Stimulated activated naive B cell treated with anti-CD40 and anti-IgM and Interleukin-4, amounts not matched to agents 10 μg/mL and 1 μg/mL and 100 μg/mL, for 72 hours (primary cell): ENCODE results near the gene CCNA1.

Source experiments
- ATAC-seq, 2 donors: fragments of 150-1000 bp; cut with Tn5 transposase; replicated peaks; 2 replicates each; pipeline ENCODE4 v1.10.0; 2021; ENCODE audit warnings: moderate library complexity in 1 of 2
- DNase-seq: peaks from one replicate; pipeline ENCODE4 v3.0.0; 2021
- H3K27ac Mint-ChIP-seq: one replicate; pipeline ENCODE4 v1.8.0; 2022; ENCODE audit warnings: mild to moderate bottlenecking, mixed read lengths
- H3K27me3 Mint-ChIP-seq, 2 donors: one replicate each; pipeline ENCODE4 v1.8.0; 2022; ENCODE audit warnings: mixed read lengths in 2 of 2
- H3K36me3 Mint-ChIP-seq, 2 donors: one replicate each; pipeline ENCODE4 v1.8.0; 2022; ENCODE audit warnings: mixed read lengths in 2 of 2, mild to moderate bottlenecking in 1 of 2
- H3K4me1 Mint-ChIP-seq, 2 donors: one replicate each; pipeline ENCODE4 v1.8.0; 2022; ENCODE audit warnings: mixed read lengths in 2 of 2, mild to moderate bottlenecking in 1 of 2
- H3K4me3 Mint-ChIP-seq, 2 donors: one replicate each; pipeline ENCODE4 v1.8.0; 2022; ENCODE audit warnings: mild to moderate bottlenecking in 2 of 2, mixed read lengths in 2 of 2, moderate library complexity in 1 of 2
- H3K9me3 Mint-ChIP-seq, 2 donors: one replicate each; pipeline ENCODE4 v1.8.0; 2022; ENCODE audit warnings: mixed read lengths in 2 of 2, mild to moderate bottlenecking in 1 of 2

Gene CCNA1

GRCh38 chr13:36431204-36432105 lies 840 bp upstream of the CCNA1 start:
- peaks cover 10 to 24% of the 10 kb centered on the region in 2 donors for H3K4me1 Mint-ChIP-seq
- peaks cover 57 to 58% of the 10 kb centered on the region in 2 donors for H3K27me3 Mint-ChIP-seq
- ATAC-seq (peak; percentile 66 to 71), DNase-seq (peak; percentile 18)
- H3K4me3 Mint-ChIP-seq: peak overlapping the region; percentile 81 to 82
- H3K36me3 Mint-ChIP-seq: no peaks in the 10 kb centered on the region
- peak overlapping the region; percentile 31 for H3K27ac Mint-ChIP-seq
- H3K9me3 Mint-ChIP-seq: peaks cover 0 to 2% of the 10 kb centered on the region in 2 donors

- DNase-seq (no peak), ATAC-seq (peak; percentile 51 to 52)
- H3K4me3 Mint-ChIP-seq: no peak overlapping the region
- peaks cover 2 to 17% of the 10 kb centered on the region in 2 donors for H3K4me1 Mint-ChIP-seq
- no peak overlapping the region for H3K27ac Mint-ChIP-seq
- no peaks in the 10 kb centered on the region for H3K36me3 Mint-ChIP-seq
- H3K9me3 Mint-ChIP-seq: no peaks in the 10 kb centered on the region
- H3K27me3 Mint-ChIP-seq: peaks cover 15 to 25% of the 10 kb centered on the region in 2 donors
Observed at GRCh38 chr13:36436811-36437210, 4.5 kb downstream of the CCNA1 start.

DNA sequence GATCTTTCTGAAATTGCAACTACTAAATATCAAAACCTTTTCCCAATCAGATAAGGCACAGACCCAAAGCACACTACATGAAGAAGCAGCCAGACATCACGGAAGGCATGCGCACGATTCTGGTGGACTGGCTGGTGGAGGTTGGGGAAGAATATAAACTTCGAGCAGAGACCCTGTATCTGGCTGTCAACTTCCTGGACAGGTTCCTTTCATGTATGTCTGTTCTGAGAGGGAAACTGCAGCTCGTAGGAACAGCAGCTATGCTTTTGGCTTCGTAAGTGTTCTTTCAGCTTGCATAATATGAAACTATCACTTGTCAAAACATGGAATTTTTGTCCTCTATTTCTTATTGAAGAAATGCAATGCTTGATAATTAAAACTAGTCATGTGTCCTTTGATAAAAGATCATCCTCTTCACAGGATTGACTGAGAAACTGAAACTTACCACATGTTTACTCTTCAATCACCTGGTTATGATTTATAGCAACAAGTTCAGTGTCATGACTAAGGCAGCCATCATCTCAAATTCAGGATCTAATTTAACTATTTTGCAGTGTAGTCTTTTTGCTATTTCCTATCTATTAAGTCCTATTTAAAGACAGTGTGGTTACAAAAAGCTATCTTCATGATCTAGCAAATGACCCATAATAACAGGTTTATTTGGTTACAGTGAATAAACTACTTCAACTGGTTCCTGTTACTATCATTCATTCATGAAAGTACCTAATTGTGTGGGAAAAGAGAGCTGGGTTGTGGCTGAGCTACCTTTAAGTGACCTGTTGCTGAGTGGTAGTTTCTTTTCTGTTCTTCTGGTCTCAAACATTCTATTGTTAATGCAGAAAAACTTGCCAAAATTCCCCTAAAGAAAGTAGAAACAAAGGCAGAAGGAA lies 6.5 kb downstream of the CCNA1 start:
- H3K9me3 Mint-ChIP-seq: no peaks in the 10 kb centered on the region
- H3K4me3 Mint-ChIP-seq: no peak overlapping the region
- no peak overlapping the region for H3K27ac Mint-ChIP-seq
- H3K4me1 Mint-ChIP-seq: peaks cover 2 to 10% of the 10 kb centered on the region in 2 donors
- DNase-seq (no peak), ATAC-seq (no peak)
- H3K27me3 Mint-ChIP-seq: peaks cover under 1 to 12% of the 10 kb centered on the region in 2 donors
- H3K36me3 Mint-ChIP-seq: no peaks in the 10 kb centered on the region

GRCh38 chr13:36445278-36445677 lies 13.0 kb downstream of the CCNA1 start:
- Mint-ChIP-seq H3K27ac (no peak overlapping the region), H3K4me1 (peaks cover under 1 to 1% of the 10 kb centered on the region in 2 donors), H3K36me3 (no peaks in the 10 kb centered on the region), H3K9me3 (no peaks in the 10 kb centered on the region), H3K4me3 (no peak overlapping the region), H3K27me3 (no peaks in the 10 kb centered on the region)
- no peak for ATAC-seq
- DNase-seq: no peak

DNA sequence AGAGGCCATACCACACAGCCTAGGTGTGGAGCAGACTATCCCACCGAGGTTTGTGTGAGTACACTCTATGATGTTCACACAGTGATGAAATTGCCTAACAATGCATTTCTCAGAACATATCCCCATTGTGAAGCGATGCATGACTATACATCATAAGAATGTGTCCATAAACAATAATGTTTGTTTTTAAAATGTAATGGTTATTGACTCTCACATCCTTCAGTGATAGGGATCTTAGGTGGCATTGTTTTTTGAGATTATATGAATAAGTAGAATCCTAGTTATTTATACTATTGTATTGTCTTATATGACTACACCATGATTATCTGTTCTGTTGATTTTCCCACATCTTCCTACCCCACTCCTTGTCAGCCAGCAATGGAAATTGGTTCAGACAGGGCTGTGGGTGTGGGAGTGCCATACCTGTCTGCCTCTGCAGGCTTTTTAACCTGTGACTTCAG lies 13.6 kb downstream of the CCNA1 start:
- no peak overlapping the region for H3K27ac Mint-ChIP-seq
- H3K27me3 Mint-ChIP-seq: no peaks in the 10 kb centered on the region
- ATAC-seq: no peak
- H3K36me3 Mint-ChIP-seq: no peaks in the 10 kb centered on the region
- H3K4me1 Mint-ChIP-seq: peaks cover 6% of the 10 kb centered on the region in 2 donors
- H3K4me3 Mint-ChIP-seq: no peak overlapping the region
- no peak for DNase-seq
- H3K9me3 Mint-ChIP-seq: no peaks in the 10 kb centered on the region

DNA sequence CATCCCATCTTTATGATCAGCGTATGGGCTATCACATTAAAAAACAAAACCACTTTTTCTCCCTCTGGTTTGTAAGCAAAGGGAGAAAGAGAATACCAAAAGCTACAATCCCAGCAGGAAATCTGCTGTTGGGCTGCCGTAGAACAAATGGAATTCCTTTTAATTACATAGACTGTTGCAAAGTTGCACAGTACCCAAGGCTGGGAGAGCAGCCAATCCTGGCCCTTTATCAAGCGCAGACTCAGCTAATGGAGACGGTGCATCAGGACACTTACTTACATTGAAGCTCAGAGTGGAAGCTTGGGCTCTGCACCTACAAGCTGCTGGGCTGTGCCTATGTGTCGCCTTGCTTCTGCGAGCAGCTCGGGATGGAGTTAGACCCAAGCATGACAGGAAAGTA lies 15.2 kb downstream of the CCNA1 start:
- H3K4me3 Mint-ChIP-seq: no peak overlapping the region
- no peak overlapping the region for H3K27ac Mint-ChIP-seq
- H3K36me3 Mint-ChIP-seq: no peaks in the 10 kb centered on the region

DNA sequence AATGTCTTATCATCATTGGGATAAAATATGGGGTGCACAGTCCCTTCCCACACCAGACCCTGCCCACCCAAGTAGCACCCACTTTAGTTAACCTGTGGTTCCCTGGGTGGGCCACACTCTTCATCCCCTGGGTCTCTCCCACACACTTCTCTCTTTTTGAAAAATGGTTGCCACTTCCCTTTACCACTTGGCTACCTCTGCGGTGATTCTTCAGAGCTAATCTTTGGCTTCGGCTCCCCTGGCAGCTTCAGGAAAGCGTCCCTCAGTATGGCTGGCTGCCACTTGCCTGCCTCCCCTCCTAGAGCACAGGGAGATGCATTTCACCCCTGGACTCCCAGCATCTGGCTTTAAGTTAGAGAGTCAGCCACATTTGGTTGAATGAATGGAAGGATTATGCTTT lies 18.2 kb downstream of the CCNA1 start:
- Mint-ChIP-seq H3K4me1 (peaks cover 6 to 7% of the 10 kb centered on the region in 2 donors), H3K36me3 (no peaks in the 10 kb centered on the region), H3K27me3 (peaks cover 0 to 6% of the 10 kb centered on the region in 2 donors), H3K27ac (no peak overlapping the region), H3K9me3 (no peaks in the 10 kb centered on the region), H3K4me3 (no peak overlapping the region)
- DNase-seq (no peak), ATAC-seq (peak in 1 of 2 donors; percentile 25)

More for the DNA sequence above, 15.2 kb downstream of the CCNA1 start:
- ATAC-seq (no peak), DNase-seq (no peak)
- Mint-ChIP-seq H3K4me1 (peaks cover 6 to 7% of the 10 kb centered on the region in 2 donors), H3K27me3 (peaks cover 0 to 6% of the 10 kb centered on the region in 2 donors), H3K9me3 (no peaks in the 10 kb centered on the region)

DNA sequence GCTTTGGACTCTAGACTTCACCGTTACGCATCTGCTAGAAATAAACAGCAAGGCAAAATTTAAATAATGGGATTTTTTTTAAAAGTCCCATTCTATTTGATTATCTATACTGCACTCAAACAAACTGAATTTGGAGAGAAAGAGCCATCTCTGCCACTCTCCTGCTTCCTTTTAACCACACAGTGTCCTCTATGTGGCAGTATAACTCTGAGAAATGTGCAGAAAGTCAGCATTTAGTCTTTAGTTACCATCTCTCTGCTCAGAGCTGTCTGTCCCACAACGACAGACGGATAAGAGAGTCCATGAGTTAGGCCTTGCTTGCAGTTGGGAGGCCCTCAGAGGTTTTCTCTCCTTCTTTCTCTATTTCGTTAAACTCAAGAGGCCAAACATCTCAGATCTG lies 21.2 kb downstream of the CCNA1 start:
- H3K9me3 Mint-ChIP-seq: no peaks in the 10 kb centered on the region

DNA sequence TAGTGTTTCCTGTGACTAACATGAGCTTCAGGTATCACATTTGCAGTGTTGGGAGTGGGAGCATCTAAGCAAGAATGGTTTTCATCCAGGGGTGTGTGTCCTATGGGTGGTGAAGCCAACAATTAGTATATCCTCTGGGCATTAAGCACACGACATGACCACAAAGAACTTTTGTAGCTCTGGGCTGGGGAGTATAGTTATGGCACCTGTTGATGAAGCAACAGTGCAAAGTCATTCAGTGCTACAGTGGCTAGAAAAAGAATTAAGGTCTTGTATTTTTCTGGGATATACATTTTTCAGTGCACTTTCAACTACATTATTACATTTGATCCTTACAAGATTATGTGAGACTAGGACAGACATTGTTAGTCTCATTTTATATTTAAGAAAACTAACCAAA lies 21.8 kb downstream of the CCNA1 start:
- Mint-ChIP-seq H3K27me3 (peaks cover 0 to 6% of the 10 kb centered on the region in 2 donors), H3K9me3 (no peaks in the 10 kb centered on the region), H3K4me1 (peaks cover 6 to 7% of the 10 kb centered on the region in 2 donors), H3K4me3 (no peak overlapping the region), H3K27ac (no peak overlapping the region), H3K36me3 (no peaks in the 10 kb centered on the region)
- DNase-seq (no peak), ATAC-seq (no peak)

More for the DNA sequence above, 21.2 kb downstream of the CCNA1 start:
- Mint-ChIP-seq H3K36me3 (no peaks in the 10 kb centered on the region), H3K27me3 (peaks cover 0 to 6% of the 10 kb centered on the region in 2 donors), H3K4me3 (no peak overlapping the region), H3K4me1 (peaks cover 6 to 7% of the 10 kb centered on the region in 2 donors), H3K27ac (no peak overlapping the region)
- DNase-seq: no peak
- ATAC-seq: peak; percentile 72 to 80

- Mint-ChIP-seq H3K27ac (no peak overlapping the region), H3K27me3 (peaks cover 0 to 6% of the 10 kb centered on the region in 2 donors), H3K4me3 (no peak overlapping the region), H3K4me1 (peaks cover 6 to 7% of the 10 kb centered on the region in 2 donors), H3K36me3 (no peaks in the 10 kb centered on the region), H3K9me3 (no peaks in the 10 kb centered on the region)
- ATAC-seq (no peak), DNase-seq (no peak)
Observed at GRCh38 chr13:36454987-36455386, 22.7 kb downstream of the CCNA1 start.

DNA sequence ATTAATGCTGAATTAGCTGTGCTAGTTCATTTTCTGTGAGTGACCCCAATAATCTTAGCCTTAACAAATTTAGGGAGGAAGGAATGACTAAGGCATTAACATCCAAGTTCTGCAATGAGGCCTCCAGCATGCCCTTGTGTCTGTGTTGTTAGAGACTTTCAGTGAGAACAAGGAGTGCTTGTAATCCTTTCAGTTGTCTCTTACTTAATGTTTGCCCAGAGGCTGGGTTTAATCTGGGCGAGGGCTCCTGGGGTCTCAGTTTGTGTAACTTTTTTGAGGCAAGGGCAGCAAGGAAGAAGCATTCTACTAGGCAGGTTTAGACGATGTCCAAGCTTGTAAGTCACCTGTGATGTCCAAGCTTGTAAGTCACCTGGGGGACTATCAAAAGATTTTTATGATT lies 24.3 kb downstream of the CCNA1 start:
- H3K4me1 Mint-ChIP-seq: peaks cover 0 to 1% of the 10 kb centered on the region in 2 donors
- H3K9me3 Mint-ChIP-seq: no peaks in the 10 kb centered on the region
- no peak overlapping the region for H3K4me3 Mint-ChIP-seq
- DNase-seq (no peak), ATAC-seq (no peak)
- H3K36me3 Mint-ChIP-seq: no peaks in the 10 kb centered on the region
- peaks cover 0 to 6% of the 10 kb centered on the region in 2 donors for H3K27me3 Mint-ChIP-seq
- no peak overlapping the region for H3K27ac Mint-ChIP-seq

GRCh38 chr13:36461506-36461905 lies 29.2 kb downstream of the CCNA1 start:
- no peak overlapping the region for H3K27ac Mint-ChIP-seq
- ATAC-seq: no peak
- no peaks in the 10 kb centered on the region for H3K27me3 Mint-ChIP-seq
- no peaks in the 10 kb centered on the region for H3K9me3 Mint-ChIP-seq
- H3K4me3 Mint-ChIP-seq: no peak overlapping the region
- no peak for DNase-seq
- no peaks in the 10 kb centered on the region for H3K36me3 Mint-ChIP-seq
- H3K4me1 Mint-ChIP-seq: no peaks in the 10 kb centered on the region

- Mint-ChIP-seq H3K27me3 (peaks cover 6 to 21% of the 10 kb centered on the region in 2 donors), H3K4me1 (peaks cover 0 to 5% of the 10 kb centered on the region in 2 donors), H3K27ac (no peak overlapping the region), H3K9me3 (peaks cover 5 to 14% of the 10 kb centered on the region in 2 donors), H3K36me3 (peaks cover 2 to 4% of the 10 kb centered on the region in 2 donors), H3K4me3 (no peak overlapping the region)
- ATAC-seq: peak in 1 of 2 donors; percentile 31
- DNase-seq: no peak
Observed at GRCh38 chr13:36475468-36475867, 43.2 kb downstream of the CCNA1 start.

DNA sequence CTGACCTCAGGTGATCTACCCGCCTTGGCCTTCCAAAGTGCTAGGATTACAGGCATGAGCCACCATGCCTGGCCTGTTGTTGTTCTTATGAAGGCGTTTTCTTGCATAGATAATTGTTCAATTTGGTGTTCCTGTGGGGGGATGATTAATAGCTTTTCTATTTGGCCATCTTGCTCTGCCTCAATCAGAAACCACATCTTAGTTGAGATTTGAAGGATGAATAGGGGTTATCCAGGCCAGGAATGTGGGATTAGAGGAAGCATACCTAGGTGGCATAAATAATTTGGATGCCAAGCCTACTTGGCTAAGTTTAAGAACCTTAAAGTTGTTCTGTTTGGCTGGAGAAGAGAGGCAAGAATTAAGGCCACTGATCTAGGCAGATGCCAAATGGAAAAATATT lies 44.4 kb downstream of the CCNA1 start:
- Mint-ChIP-seq H3K27me3 (peaks cover 6 to 16% of the 10 kb centered on the region in 2 donors), H3K9me3 (peaks cover 7 to 10% of the 10 kb centered on the region in 2 donors), H3K4me3 (no peak overlapping the region), H3K36me3 (peaks cover 0 to 2% of the 10 kb centered on the region in 2 donors), H3K4me1 (peaks cover 5 to 15% of the 10 kb centered on the region in 2 donors), H3K27ac (no peak overlapping the region)
- no peak for DNase-seq
- ATAC-seq: no peak
